ENCODE measurements around the gene KIF26A.
"Not testable (repeated sequence)": the region's sequence is repeated elsewhere in the genome, so short reads cannot be mapped to it uniquely, and the experiment has no call there.

Gene KIF26A

GRCh38 chr14:104143521-104144452 lies 5.4 kb downstream of the KIF26A start:
- DNase-seq (ENCODE audit: low read depth in 4 of 4, low spot score in 1 of 4): no peak

GRCh38 chr14:104144453-104144790 lies 6.0 kb downstream of the KIF26A start:
- no peak for DNase-seq (ENCODE audit: low read depth in 4 of 4, low spot score in 1 of 4)

DNA sequence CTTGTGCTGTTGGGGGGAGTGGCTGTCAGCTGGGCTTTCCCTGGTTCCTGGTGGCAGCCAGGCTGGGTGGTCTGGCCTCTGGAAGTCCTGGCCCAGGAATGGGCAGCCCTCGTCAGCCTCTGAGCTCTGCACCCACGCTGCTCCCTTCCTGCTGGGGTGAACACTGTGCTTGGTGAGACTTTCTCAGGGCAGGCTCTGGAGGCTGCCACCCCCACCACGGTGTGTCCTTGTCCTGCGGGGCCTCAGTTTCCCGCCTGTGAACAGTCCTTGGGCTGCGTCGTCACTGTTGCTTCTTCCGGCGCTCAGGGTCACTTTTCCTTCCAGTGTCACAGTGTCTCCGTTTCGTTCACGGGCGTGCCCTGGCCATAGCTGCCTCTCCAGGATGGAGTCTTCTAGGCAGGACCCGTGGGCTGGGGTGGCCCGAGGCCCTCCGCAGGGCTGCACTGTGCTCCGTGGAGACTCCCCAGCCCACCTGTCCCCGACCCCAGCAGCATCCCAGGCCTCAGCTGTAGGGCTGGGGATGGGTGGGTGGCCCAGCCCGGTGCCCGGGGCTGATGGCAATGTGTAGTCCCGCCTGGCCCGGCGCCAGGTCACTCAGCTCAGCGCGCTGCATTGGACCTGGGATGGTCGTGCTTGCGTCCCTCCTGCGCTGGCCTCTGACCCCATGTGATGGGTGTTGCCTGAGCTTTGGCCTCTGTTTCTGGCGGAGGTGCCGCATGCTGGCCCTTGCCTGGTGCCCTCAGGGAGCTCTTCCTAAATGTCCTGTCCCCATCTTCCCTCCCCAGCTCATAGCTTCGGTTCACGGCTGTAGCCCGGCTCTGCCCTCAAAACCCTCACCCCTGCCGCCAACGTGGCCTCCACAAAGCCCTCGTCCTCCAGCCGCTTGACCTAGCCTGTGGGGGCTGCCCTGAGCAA lies 6.8 kb downstream of the KIF26A start:
- DNase-seq (ENCODE audit: low read depth in 4 of 4, low spot score in 1 of 4): no peak

DNA sequence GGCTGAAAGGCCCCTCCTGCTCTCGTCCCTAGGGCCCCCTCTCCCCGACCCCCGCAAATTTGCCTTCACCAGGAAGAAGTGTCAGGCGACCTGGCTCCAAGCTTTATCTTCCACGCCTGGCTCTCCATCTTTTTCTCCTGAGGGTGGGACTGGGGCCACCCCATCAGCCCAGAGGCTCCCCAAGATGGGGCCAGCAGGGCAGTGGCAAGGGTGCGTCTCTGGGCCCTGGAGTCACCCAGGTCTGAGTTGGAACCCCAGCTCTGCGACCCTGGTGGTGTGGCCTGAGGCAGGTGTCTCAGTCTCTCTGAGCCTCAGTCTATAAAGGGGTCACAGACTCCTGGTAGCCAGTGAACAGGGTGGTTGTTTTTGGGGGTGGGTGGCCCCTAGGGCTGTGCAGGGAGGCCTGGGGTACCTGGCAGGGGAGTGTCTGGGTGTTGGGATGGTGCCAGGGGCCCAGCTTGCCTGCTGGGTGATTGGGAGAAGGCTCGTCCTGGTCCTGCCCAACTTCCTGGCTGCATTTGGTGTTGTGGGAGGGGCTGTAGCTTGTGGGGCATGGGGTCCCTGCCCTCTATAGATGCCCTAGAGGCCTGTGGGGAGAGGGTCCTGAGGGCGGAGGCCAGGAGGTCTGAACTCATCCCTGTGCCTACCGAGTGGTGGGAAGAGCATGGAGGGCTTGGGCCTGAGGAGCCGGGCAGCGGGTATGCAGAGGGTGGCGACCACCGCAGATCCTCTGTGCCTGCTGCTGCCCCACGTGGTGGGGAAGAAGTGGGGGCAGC lies 7.6 kb downstream of the KIF26A start:
- no peak for DNase-seq (ENCODE audit: low read depth in 4 of 4, low spot score in 1 of 4)

DNA sequence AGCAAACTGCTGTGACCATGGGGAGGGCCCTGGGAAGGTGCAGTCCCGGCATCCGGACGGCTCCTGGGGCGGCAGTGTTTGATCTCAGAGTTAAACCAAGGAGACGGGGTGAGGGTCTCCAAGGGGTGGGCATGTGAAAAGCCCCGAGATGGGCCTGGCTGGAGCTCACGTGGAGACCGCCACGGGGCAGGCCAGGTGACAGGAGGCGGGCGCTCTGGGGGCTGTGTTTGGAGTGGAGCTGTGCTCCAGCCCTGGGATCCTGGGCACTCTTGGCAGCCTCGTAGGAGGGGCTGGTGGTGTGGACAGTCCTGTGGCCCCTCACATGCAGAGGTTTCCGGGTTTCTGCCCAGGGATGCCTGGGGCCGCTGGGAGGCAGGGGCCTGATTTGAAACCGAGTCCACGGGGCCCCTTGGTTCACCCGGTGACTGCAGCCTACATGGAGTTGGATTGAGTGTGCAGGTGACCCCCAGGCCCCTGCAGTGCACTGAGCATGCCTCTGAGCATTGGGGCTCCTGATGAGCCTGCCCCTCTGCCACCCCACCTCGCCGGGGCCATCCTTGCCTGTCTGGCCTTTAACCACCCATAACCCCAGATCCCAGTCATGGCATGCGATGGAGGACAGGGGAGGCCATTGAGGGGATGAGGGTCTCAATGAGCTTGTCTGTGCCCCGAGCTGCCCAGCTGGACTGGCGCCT lies 8.4 kb downstream of the KIF26A start:
- DNase-seq (ENCODE audit: low read depth in 4 of 4, low spot score in 1 of 4): no peak

DNA sequence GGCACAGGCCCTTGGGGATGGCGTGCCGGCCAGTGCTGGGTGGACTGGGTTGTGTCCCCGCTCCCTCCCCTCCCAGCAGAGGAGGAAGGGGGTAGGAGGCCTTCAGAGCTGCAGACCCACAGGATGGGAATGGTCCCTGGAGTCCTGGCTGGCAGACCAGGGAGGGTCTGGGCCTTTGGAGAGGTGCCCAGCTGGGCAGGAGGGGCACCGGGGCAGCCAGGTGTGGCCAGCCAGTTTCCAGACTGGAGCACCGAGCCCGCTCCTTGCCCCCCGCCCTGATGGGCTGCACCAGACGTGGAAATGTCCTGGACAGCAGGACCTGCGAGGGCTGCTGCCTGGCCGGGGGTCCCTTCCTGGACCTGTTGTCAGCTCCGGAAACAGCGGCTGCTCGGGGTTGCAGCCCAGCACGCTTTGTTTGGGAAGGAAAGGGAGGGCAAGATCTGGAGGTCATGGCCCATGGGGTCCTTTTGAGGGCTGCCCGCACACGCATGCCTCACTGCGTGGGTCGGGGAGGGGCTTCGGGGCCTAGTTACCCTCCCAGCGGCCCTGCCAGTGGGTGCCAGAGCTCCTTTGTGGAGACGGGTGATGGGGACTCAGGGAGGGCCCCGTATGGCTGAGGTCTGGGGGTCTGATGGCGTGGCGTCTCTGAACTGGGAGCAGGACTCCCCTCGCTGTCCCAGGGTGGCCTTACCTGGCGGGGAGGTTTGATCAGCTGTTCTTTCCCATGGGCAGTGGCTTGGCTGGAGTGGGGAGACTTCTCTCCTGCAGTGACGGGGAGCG lies 9.1 kb downstream of the KIF26A start:
- DNase-seq (ENCODE audit: low read depth in 4 of 4, low spot score in 1 of 4): no peak

GRCh38 chr14:104148433-104149277 lies 10.3 kb downstream of the KIF26A start:
- no peak for DNase-seq (ENCODE audit: low read depth in 4 of 4, low spot score in 1 of 4)

GRCh38 chr14:104149278-104149595 lies 10.8 kb downstream of the KIF26A start:
- no peak for DNase-seq (ENCODE audit: low read depth in 4 of 4, low spot score in 1 of 4)

DNA sequence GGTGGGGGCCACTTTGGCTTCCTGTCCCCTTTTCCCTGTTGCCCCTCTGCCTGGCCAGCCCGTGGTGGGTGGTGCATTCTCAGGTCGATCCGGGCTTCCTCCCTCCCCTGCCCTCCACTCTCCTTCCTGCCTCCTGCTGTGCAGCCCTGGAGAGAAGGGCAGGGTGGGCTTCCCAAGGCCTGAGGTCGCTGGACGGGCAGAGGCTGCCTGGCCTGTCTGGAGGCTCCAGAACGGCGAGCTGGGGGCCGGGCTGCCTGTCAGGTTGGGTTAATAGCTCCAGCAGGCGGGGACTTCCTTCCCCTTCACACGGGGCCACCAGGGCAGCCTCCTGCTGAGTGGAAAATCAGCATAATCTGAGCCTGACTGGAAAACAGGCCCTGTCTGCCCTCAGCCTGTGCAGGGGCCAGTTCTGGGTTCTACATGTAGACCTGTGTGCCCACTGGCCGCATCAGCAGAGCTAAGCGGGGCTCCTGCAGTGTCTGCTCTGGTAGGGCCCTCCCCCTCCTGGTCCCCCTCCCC lies 11.3 kb downstream of the KIF26A start:
- no peak for DNase-seq (ENCODE audit: low read depth in 4 of 4, low spot score in 1 of 4)

- DNase-seq (ENCODE audit: low read depth in 4 of 4, low spot score in 1 of 4): no peak
These were observed 12.0 kb downstream of the KIF26A start for GRCh38 chr14:104150136-104151025.

- DNase-seq (ENCODE audit: low read depth in 4 of 4, low spot score in 1 of 4): no peak
These were observed 12.6 kb downstream of the KIF26A start for GRCh38 chr14:104151026-104151381.

GRCh38 chr14:104151566-104152245 lies 13.3 kb downstream of the KIF26A start:
- no peak for DNase-seq (ENCODE audit: low read depth in 4 of 4, low spot score in 1 of 4)

DNA sequence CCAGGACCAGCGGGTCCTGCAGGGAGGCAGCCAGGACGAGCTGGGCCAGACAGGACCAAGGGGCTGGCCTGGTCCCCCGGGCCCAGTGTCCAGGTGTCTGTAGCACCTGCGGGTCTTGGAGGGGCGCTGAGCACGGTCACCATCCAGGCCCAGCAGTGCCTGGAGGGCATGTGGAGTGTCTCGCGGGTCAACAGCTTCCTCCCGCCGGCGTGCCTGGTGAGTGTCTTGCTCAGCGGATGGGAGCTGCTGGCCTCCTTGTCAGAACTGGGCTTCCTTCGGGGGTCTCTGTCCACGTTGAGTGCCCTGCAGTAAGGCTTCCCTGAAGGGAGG lies 13.8 kb downstream of the KIF26A start:
- no peak for DNase-seq (ENCODE audit: low read depth in 4 of 4, low spot score in 1 of 4)

DNA sequence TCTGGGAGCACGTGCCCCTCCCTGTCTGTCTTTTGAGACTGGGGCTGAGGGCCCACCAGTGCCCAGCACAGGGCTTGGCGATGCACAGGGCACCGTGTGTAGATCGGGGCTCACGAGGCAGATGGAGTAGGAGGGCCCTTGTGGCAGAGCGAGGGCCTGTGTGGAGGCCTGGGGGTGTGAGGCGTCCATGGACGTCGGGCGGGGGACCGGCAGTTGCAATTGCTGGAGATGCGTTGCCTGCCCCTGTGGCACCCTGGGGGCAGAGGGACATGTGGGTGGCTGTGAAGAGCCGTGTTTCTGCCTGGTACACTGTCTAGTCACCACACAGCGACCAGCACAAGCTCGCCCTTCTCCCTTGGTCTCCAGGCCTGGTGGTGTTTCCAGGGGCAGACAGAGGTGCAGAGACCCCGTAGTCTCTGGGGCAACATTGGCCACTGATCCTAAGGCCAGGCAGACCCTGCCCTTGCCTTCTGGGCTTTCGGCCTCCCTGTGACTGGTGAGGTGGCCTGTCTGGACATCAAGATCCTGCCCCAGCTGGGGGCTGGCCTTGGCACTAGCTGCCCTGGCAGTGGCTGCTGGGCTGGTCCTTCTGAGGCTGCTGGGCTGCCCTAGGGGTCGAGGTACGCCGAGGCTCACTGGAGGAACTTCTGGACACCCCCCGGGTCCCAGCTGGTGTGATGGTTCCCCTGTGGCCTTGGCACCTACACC lies 14.5 kb downstream of the KIF26A start:
- DNase-seq (ENCODE audit: low read depth in 4 of 4, low spot score in 1 of 4): no peak

DNA sequence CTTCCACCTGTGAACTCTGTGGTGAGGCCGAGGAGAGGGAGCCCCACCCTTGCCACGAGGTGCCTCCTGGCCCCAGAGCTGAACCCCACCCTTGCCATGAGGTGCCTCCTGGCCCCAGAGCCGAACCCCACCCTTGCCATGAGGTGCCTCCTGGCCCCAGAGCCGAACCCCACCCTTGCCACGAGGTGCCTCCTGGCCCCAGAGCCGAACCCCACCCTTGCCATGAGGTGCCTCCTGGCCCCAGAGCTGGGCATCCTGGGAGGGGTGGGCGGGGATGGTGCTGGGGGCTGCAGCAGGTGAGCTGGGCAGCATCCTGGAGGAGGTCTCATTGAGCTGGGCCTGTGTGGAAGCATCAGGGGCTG lies 15.0 kb downstream of the KIF26A start:
- not testable (repeated sequence) for DNase-seq (ENCODE audit: low read depth in 4 of 4, low spot score in 1 of 4)

GRCh38 chr14:104154246-104154645 lies 15.9 kb downstream of the KIF26A start:
- no peak for DNase-seq (ENCODE audit: low read depth in 4 of 4, low spot score in 1 of 4)

GRCh38 chr14:104155513-104155912 lies 17.1 kb downstream of the KIF26A start:
- DNase-seq (ENCODE audit: low read depth in 4 of 4, low spot score in 1 of 4): no peak

All from stimulated activated CD4-positive, alpha-beta T cell treated with anti-CD3 and anti-CD28 coated beads, Interleukin-1b, Interleukin-23, amount 100 ng/mL, for 24 hours (primary cell).